BLaER1 treated with 17β-estradiol and CSF1 and Interleukin-3, amounts not matched to agents 10 nM and 100 nM (cell line): ENCODE data around the gene SLC25A12.

Source experiments
- H3K27ac ChIP-seq, 11 experiments: shearing (Covaris generic); formaldehyde crosslinking; 2 replicates each; pipeline ENCODE4 v1.8.1; 2022
- H3K27me3 ChIP-seq, 11 experiments: shearing (Covaris generic); formaldehyde crosslinking; 2 replicates each; pipeline ENCODE4 v1.8.1; 2022
- H3K36me3 ChIP-seq, 11 experiments: shearing (Covaris generic); formaldehyde crosslinking; 2 replicates each; pipeline ENCODE4 v1.8.1; 2022
- H3K4me1 ChIP-seq, 10 experiments: shearing (Covaris generic); formaldehyde crosslinking; 2 replicates each; pipeline ENCODE4 v1.8.1; 2022
- H3K4me2 ChIP-seq, 11 experiments: shearing (Covaris generic); formaldehyde crosslinking; 2 replicates each; pipeline ENCODE4 v1.8.1; 2022
- H3K4me3 ChIP-seq, 10 experiments: shearing (Covaris generic); formaldehyde crosslinking; 2 replicates each; pipeline ENCODE4 v1.8.1; 2022
- H3K9ac ChIP-seq, 11 experiments: shearing (Covaris generic); formaldehyde crosslinking; 2 replicates each; pipeline ENCODE4 v1.8.1; 2022
- H3K9me3 ChIP-seq, 11 experiments: shearing (Covaris generic); formaldehyde crosslinking; replicated peaks in 1 of 11; 2 replicates each; pipeline ENCODE4 v1.8.1; 2022
- H4K20me1 ChIP-seq, 11 experiments: shearing (Covaris generic); formaldehyde crosslinking; 2 replicates each; pipeline ENCODE4 v1.8.1; 2022
- Cebpa-rat ChIP-seq, 11 experiments: shearing (Covaris generic); IDR thresholded peaks; 2 replicates each; pipeline ENCODE4 v1.8.1; 2022

SLC25A12 gene

DNA sequence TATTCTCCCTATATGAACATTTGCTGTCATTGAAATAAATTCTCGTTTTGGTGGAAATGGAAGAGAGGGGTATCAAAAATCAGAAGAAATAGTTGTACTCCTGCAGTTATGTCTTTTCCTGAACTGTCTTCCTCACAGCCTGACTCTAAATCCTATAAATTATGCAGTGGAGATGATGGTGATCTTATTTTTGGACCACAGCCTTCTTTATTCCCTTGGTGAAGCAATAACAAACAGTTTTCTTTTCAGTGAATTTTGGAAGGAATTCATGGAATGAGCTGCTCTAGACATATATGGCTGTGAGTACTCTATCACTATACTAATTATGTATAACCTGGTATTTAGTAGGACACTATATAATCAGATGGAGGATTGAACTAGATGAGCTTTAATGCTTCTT, 1.7 kb upstream of the SLC25A12 start:
- peaks cover 8 to 20% (median 16%) of the 10 kb centered on the region in 10 experiments for H3K4me1 ChIP-seq
- H3K4me2 ChIP-seq, result no peak overlapping the region
- no peaks in the 10 kb centered on the region for H4K20me1 ChIP-seq
- no peak overlapping the region for H3K4me3 ChIP-seq
- H3K9ac ChIP-seq, result no peak overlapping the region
- no peak for TF ChIP-seq Cebpa-rat (IDR thresholded peaks at IDR 0.05)
- H3K27ac ChIP-seq, result no peak overlapping the region
- H3K9me3 ChIP-seq, result peaks cover 0 to 21% (median 17%) of the 10 kb centered on the region in 11 experiments; a peak in 18 of 22 replicates
- H3K36me3 ChIP-seq, result peaks cover 0 to 8% (median 1%) of the 10 kb centered on the region in 11 experiments; a peak in 3 of 22 replicates
- H3K27me3 ChIP-seq, result no peaks in the 10 kb centered on the region

GRCh38 chr2:171894612-171894947, 536 bp upstream of the SLC25A12 start:
- H3K4me2 ChIP-seq, result peak overlapping the region; percentile 79 to 91 (median 86)
- H3K27me3 ChIP-seq, result no peaks in the 10 kb centered on the region
- peaks cover 8 to 20% (median 16%) of the 10 kb centered on the region in 10 experiments for H3K4me1 ChIP-seq
- peak overlapping the region; percentile 81 to 91 (median 87) for H3K9ac ChIP-seq
- no peak for TF ChIP-seq Cebpa-rat (IDR thresholded peaks at IDR 0.05)
- peaks cover 0 to 16% (median 13%) of the 10 kb centered on the region in 11 experiments; a peak in 18 of 22 replicates for H3K9me3 ChIP-seq
- no peaks in the 10 kb centered on the region for H4K20me1 ChIP-seq
- H3K27ac ChIP-seq, result peak overlapping the region; percentile 77 to 91 (median 86)
- H3K36me3 ChIP-seq, result peaks cover 0 to 13% (median 7%) of the 10 kb centered on the region in 11 experiments; a peak in 8 of 22 replicates
- peak overlapping the region; percentile 74 to 87 (median 80) for H3K4me3 ChIP-seq

DNA sequence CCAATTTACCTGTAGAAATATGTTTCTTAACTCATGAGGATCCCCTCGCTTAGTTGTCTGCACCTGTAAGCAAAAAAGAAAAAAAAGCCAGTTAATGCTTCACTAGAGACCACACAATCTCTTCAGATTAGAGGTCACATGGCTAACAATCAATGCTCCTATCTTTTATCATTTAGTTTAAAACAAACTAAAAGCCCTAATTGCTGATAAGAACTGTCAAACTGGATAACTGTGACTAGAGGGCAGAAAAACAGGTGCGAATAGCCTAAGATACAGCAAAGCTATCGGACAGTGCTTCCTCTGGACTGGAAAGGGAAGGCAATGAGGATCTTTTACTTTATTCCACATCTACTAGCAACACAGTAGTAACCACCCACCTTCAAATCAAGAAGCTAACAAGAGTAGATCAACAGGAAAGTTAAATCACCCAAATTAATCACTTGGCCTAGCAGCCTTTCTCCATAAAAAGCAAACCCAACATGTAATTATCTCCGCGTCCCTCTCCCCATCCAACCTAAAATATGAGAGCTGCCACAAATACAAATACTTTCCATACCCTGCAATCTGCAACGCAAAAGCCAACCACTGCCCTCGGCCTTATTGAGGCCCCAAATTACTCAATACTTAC, 734 bp downstream of the SLC25A12 start:
- Histone ChIP-seq H3K4me1 (peaks cover 8 to 20% (median 16%) of the 10 kb centered on the region in 10 experiments), H3K9ac (peak overlapping the region; percentile 81 to 91 (median 87)), H3K27me3 (no peaks in the 10 kb centered on the region), H4K20me1 (no peaks in the 10 kb centered on the region), H3K4me2 (peak overlapping the region; percentile 79 to 91 (median 86)), H3K4me3 (peak overlapping the region; percentile 74 to 87 (median 80)), H3K36me3 (peaks cover 0 to 16% (median 7%) of the 10 kb centered on the region in 11 experiments; a peak in 8 of 22 replicates), H3K9me3 (peaks cover 0 to 5% (median 3%) of the 10 kb centered on the region in 11 experiments; a peak in 16 of 22 replicates), H3K27ac (peak overlapping the region; percentile 77 to 91 (median 86); a peak in 20 of 22 replicates)
- TF ChIP-seq Cebpa-rat (IDR thresholded peaks at IDR 0.05), result no peak

GRCh38 chr2:171889808-171890207, 4.2 kb downstream of the SLC25A12 start:
- Histone ChIP-seq H3K4me1 (peaks cover 8 to 17% (median 13%) of the 10 kb centered on the region in 10 experiments), H3K27ac (no peak overlapping the region), H3K4me3 (no peak overlapping the region), H3K27me3 (no peaks in the 10 kb centered on the region), H3K9me3 (no peaks in the 10 kb centered on the region), H3K9ac (no peak overlapping the region), H4K20me1 (no peaks in the 10 kb centered on the region), H3K4me2 (no peak overlapping the region), H3K36me3 (peaks cover 0 to 20% (median 7%) of the 10 kb centered on the region in 11 experiments; a peak in 9 of 22 replicates)
- no peak for TF ChIP-seq Cebpa-rat (IDR thresholded peaks at IDR 0.05)

DNA sequence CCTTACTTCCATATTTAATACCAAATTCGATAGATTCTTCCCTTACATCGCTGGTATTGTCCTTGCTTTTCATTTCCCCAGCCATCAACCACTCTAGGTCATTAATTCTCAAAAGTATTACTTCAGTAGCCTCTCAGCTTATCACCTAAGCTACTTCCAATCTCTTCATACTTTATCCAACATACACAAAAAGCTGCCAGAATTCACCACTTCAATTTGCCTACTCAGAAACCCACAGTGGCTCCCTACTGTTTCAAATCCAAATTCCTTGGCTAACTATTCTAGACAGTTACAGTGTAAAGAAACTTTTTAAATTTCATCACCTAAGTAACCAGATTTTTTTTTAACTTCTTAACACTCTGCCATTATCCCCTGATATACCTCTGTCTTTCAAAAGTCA, 4.7 kb downstream of the SLC25A12 start:
- Histone ChIP-seq H3K4me1 (peaks cover 8 to 12% (median 9%) of the 10 kb centered on the region in 10 experiments), H3K27me3 (no peaks in the 10 kb centered on the region), H3K9ac (no peak overlapping the region), H3K27ac (no peak overlapping the region), H3K36me3 (peaks cover 0 to 21% (median 7%) of the 10 kb centered on the region in 11 experiments; a peak in 10 of 22 replicates), H3K4me2 (no peak overlapping the region), H4K20me1 (no peaks in the 10 kb centered on the region), H3K4me3 (no peak overlapping the region), H3K9me3 (no peaks in the 10 kb centered on the region)
- no peak for TF ChIP-seq Cebpa-rat (IDR thresholded peaks at IDR 0.05)

GRCh38 chr2:171883275-171883893, 10.7 kb downstream of the SLC25A12 start:
- peaks cover 0 to 21% (median 6%) of the 10 kb centered on the region in 11 experiments; a peak in 9 of 22 replicates for H3K36me3 ChIP-seq
- H3K27me3 ChIP-seq, result no peaks in the 10 kb centered on the region
- no peak overlapping the region for H3K4me2 ChIP-seq
- H3K27ac ChIP-seq, result no peak overlapping the region
- no peaks in the 10 kb centered on the region for H3K4me1 ChIP-seq
- H3K9me3 ChIP-seq, result no peaks in the 10 kb centered on the region
- no peak for TF ChIP-seq Cebpa-rat (IDR thresholded peaks at IDR 0.05)
- no peaks in the 10 kb centered on the region for H4K20me1 ChIP-seq
- no peak overlapping the region for H3K9ac ChIP-seq
- no peak overlapping the region for H3K4me3 ChIP-seq

- no peak for TF ChIP-seq Cebpa-rat (IDR thresholded peaks at IDR 0.05)
- no peak overlapping the region for H3K4me3 ChIP-seq
- H3K27ac ChIP-seq, result no peak overlapping the region
- H3K4me1 ChIP-seq, result no peaks in the 10 kb centered on the region
- H3K9me3 ChIP-seq, result no peaks in the 10 kb centered on the region
- peaks cover 0 to 19% (median 6%) of the 10 kb centered on the region in 11 experiments; a peak in 9 of 22 replicates for H3K36me3 ChIP-seq
- H3K27me3 ChIP-seq, result no peaks in the 10 kb centered on the region
- H4K20me1 ChIP-seq, result no peaks in the 10 kb centered on the region
- no peak overlapping the region for H3K4me2 ChIP-seq
- no peak overlapping the region for H3K9ac ChIP-seq
These were observed 11.8 kb downstream of the SLC25A12 start for GRCh38 chr2:171882089-171882769.

DNA sequence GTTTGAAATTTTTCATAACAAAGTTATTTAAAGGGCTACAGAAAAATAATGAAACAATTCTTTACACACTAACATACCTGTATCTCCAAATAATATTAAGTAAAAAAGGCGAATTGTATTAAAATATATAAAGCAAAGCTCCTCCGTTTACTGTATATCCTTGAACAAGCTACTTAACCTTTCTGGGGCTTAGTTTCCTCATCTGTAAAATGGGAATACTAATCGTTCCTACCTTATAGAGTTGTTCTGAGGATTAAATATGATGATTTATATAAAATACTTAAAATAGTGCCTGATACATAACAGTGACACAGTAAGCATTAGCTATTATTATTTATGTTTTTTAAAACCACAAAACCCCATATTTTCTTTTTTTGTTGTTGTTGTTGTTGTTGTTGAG, 13.3 kb downstream of the SLC25A12 start:
- Histone ChIP-seq H3K4me2 (no peak overlapping the region), H3K36me3 (peaks cover 0 to 17% (median 6%) of the 10 kb centered on the region in 11 experiments; a peak in 9 of 22 replicates), H3K9me3 (peaks cover 0 to 2% (median 0%) of the 10 kb centered on the region in 11 experiments; a peak in 7 of 22 replicates), H3K4me1 (no peaks in the 10 kb centered on the region), H3K4me3 (no peak overlapping the region), H4K20me1 (no peaks in the 10 kb centered on the region), H3K27me3 (no peaks in the 10 kb centered on the region), H3K27ac (no peak overlapping the region), H3K9ac (no peak overlapping the region)
- TF ChIP-seq Cebpa-rat (IDR thresholded peaks at IDR 0.05), result no peak

- Histone ChIP-seq H3K27ac (no peak overlapping the region), H3K36me3 (peaks cover 5 to 26% (median 14%) of the 10 kb centered on the region in 11 experiments)
These were observed 14.2 kb downstream of the SLC25A12 start for GRCh38 chr2:171879865-171880264.

More at GRCh38 chr2:171879865-171880264, 14.2 kb downstream of the SLC25A12 start:
- Histone ChIP-seq H3K4me1 (no peaks in the 10 kb centered on the region), H4K20me1 (no peaks in the 10 kb centered on the region), H3K9me3 (peaks cover 6 to 11% (median 8%) of the 10 kb centered on the region in 11 experiments), H3K4me3 (no peak overlapping the region), H3K4me2 (no peak overlapping the region), H3K9ac (no peak overlapping the region), H3K27me3 (no peaks in the 10 kb centered on the region)
- TF ChIP-seq Cebpa-rat (IDR thresholded peaks at IDR 0.05), result no peak
